Karpas-422 (cell line): ENCODE data around the gene OMP. TPM values are rescaled to one million over a fixed set of nuclear protein-coding genes. Genes with fewer than 3 reads are reported as not detected.

Experiments used
- DNase-seq: peaks from one replicate; pipeline ENCODE4 v3.0.0-alpha.2; 2015
- H2AFZ ChIP-seq: fragments of 200-600 bp; sonication (generic); 2 replicates; pipeline ENCODE4 v1.6.1; 2014; ENCODE audit warnings: antibody characterized with exemption, low read length, mixed read lengths
- H3K27ac ChIP-seq: fragments of 200-600 bp; sonication (generic); 2 replicates; pipeline ENCODE4 v1.5.1; 2014; ENCODE audit warnings: mild to moderate bottlenecking, low read length, moderate library complexity
- H3K27me3 ChIP-seq: fragments of 200-600 bp; sonication (generic); 2 replicates; pipeline ENCODE4 v1.6.1; 2014; ENCODE audit warnings: low read length, mixed read lengths
- H3K36me3 ChIP-seq: fragments of 200-600 bp; sonication (generic); 2 replicates; pipeline ENCODE4 v1.6.1; 2014; ENCODE audit warnings: low read length, mixed read lengths; ENCODE audit not compliant: insufficient read depth
- H3K4me1 ChIP-seq: fragments of 200-600 bp; sonication (generic); 2 replicates; pipeline ENCODE4 v1.6.1; 2014; ENCODE audit warnings: mild to moderate bottlenecking, low read length, mixed read lengths
- H3K4me2 ChIP-seq: fragments of 200-600 bp; sonication (generic); 2 replicates; pipeline ENCODE4 v1.6.1; 2014; ENCODE audit warnings: low read length, low read depth, mild to moderate bottlenecking; ENCODE audit not compliant: poor library complexity, severe bottlenecking
- H3K4me3 ChIP-seq: fragments of 200-600 bp; sonication (generic); 2 replicates; pipeline ENCODE4 v1.5.1; 2014; ENCODE audit warnings: mild to moderate bottlenecking, antibody characterized with exemption, low read length, mixed read lengths
- H3K79me2 ChIP-seq: fragments of 200-600 bp; sonication (generic); 2 replicates; pipeline ENCODE4 v1.6.1; 2014; ENCODE audit warnings: mild to moderate bottlenecking, low read length, mixed read lengths
- H3K9ac ChIP-seq: fragments of 200-600 bp; sonication (generic); 2 replicates; pipeline ENCODE4 v1.6.0; 2014; ENCODE audit warnings: low read length
- H3K9me2 ChIP-seq: fragments of 200-600 bp; sonication (generic), shearing (Covaris generic); replicated peaks from 2 replicates; pipeline ENCODE4 v1.6.0; 2014; ENCODE audit warnings: mild to moderate bottlenecking, low read length, moderate library complexity; ENCODE audit not compliant: insufficient read depth
- H3K9me3 ChIP-seq: fragments of 300-700, 200-600 bp; sonication (generic); 2 replicates; pipeline ENCODE4 v1.6.1; 2014; ENCODE audit warnings: low read length, mixed read lengths
- H4K20me1 ChIP-seq: fragments of 200-600 bp; sonication (generic); 2 replicates; pipeline ENCODE4 v1.6.1; 2014; ENCODE audit warnings: mild to moderate bottlenecking, antibody characterized with exemption, low read length, low read depth; ENCODE audit not compliant: insufficient read depth
- total RNA-seq: library from RNA; depleted of rRNA; stranded (reverse); fragments of >200 nt; shearing (Covaris generic); gene quantifications from 2 replicates; pipeline ENCODE4 v1.2.3, GENCODE V29; 2014; ENCODE audit warnings: low replicate concordance

The OMP gene
- total RNA-seq, 1 experiment from 2014 or later: not detected

DNA sequence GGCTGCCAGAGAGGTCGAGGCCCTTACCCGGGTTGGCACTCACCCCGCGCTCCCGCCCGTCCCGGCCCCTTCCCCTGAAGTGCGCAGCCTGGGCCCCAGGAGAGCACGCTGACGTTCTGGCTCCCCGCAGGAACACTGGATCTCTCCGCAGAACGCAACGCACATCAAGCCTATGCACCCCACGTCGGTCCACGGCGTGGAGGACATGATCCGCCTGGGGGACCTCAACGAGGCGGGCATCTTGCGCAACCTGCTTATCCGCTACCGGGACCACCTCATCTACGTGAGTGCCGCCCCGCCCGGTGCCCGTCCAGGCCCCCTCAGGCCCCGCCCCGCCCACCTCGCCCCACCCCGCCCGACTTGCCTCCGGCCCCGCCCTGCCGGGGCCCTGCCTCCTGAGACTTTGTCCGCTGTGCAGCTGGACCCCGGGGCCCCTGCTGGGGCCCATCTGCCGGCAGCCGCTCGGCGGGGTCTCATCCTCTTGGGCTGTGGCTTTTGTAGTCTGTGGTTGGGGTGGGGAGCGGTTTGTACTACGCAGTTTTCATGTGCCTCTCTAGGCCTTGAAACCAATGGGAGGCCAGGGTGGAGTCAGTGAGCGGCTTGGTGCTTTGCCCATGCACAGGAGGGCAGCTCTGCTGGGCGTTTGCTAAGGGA is 45.2 kb downstream of the OMP start:
- Histone ChIP-seq H3K4me2 (no peak overlapping the region), H3K4me1 (no peaks in the 10 kb centered on the region), H2AFZ (no peak overlapping the region), H3K9ac (no peak overlapping the region), H3K9me3 (no peaks in the 10 kb centered on the region), H3K36me3 (no peaks in the 10 kb centered on the region), H3K4me3 (no peak overlapping the region), H4K20me1 (no peaks in the 10 kb centered on the region), H3K9me2 (no peaks in the 10 kb centered on the region), H3K27ac (no peak overlapping the region), H3K79me2 (no peaks in the 10 kb centered on the region), H3K27me3 (no peaks in the 10 kb centered on the region)
- DNase-seq: no peak

GRCh38 chr11:77148963-77149715 is 46.5 kb downstream of the OMP start:
- Histone ChIP-seq H4K20me1 (no peaks in the 10 kb centered on the region), H2AFZ (no peak overlapping the region), H3K79me2 (no peaks in the 10 kb centered on the region), H3K4me1 (no peaks in the 10 kb centered on the region), H3K27me3 (no peaks in the 10 kb centered on the region), H3K36me3 (no peaks in the 10 kb centered on the region), H3K4me3 (no peak overlapping the region), H3K27ac (no peak overlapping the region), H3K9me3 (no peaks in the 10 kb centered on the region), H3K9me2 (no peaks in the 10 kb centered on the region), H3K9ac (no peak overlapping the region), H3K4me2 (no peak overlapping the region)
- no peak for DNase-seq

- Histone ChIP-seq H3K4me1 (no peaks in the 10 kb centered on the region), H3K9ac (no peak overlapping the region), H3K9me2 (no peaks in the 10 kb centered on the region), H2AFZ (no peak overlapping the region), H3K9me3 (no peaks in the 10 kb centered on the region), H3K36me3 (no peaks in the 10 kb centered on the region), H3K27ac (no peak overlapping the region), H3K79me2 (no peaks in the 10 kb centered on the region), H3K4me3 (no peak overlapping the region), H3K27me3 (no peaks in the 10 kb centered on the region), H3K4me2 (no peak overlapping the region), H4K20me1 (no peaks in the 10 kb centered on the region)
- DNase-seq: no peak
Measured at GRCh38 chr11:77149716-77150392, 47.2 kb downstream of the OMP start.

GRCh38 chr11:77150836-77151235 is 48.2 kb downstream of the OMP start:
- no peak overlapping the region for H3K27ac ChIP-seq
- H3K4me1 ChIP-seq: no peaks in the 10 kb centered on the region

GRCh38 chr11:77151804-77152509 is 49.3 kb downstream of the OMP start:
- no peaks in the 10 kb centered on the region for H3K79me2 ChIP-seq
- no peaks in the 10 kb centered on the region for H3K27me3 ChIP-seq
- no peaks in the 10 kb centered on the region for H3K36me3 ChIP-seq
- H3K27ac ChIP-seq: no peak overlapping the region
- DNase-seq: no peak
- H3K4me3 ChIP-seq: no peak overlapping the region
- H3K9me3 ChIP-seq: no peaks in the 10 kb centered on the region
- H3K9me2 ChIP-seq: no peaks in the 10 kb centered on the region
- no peak overlapping the region for H3K9ac ChIP-seq
- H3K4me2 ChIP-seq: no peak overlapping the region
- no peaks in the 10 kb centered on the region for H3K4me1 ChIP-seq
- H2AFZ ChIP-seq: no peak overlapping the region
- H4K20me1 ChIP-seq: no peaks in the 10 kb centered on the region

More at GRCh38 chr11:77150836-77151235, 48.2 kb downstream of the OMP start:
- no peaks in the 10 kb centered on the region for H3K9me3 ChIP-seq
- H3K36me3 ChIP-seq: no peaks in the 10 kb centered on the region
- no peak overlapping the region for H3K4me3 ChIP-seq
- no peak overlapping the region for H3K9ac ChIP-seq
- no peak overlapping the region for H3K4me2 ChIP-seq
- no peak for DNase-seq
- no peak overlapping the region for H2AFZ ChIP-seq
- no peaks in the 10 kb centered on the region for H3K27me3 ChIP-seq
- no peaks in the 10 kb centered on the region for H3K79me2 ChIP-seq
- no peaks in the 10 kb centered on the region for H4K20me1 ChIP-seq
- no peaks in the 10 kb centered on the region for H3K9me2 ChIP-seq

GRCh38 chr11:77152846-77153245 is 50.2 kb downstream of the OMP start:
- no peak overlapping the region for H3K27ac ChIP-seq
- H3K79me2 ChIP-seq: no peaks in the 10 kb centered on the region
- no peaks in the 10 kb centered on the region for H3K36me3 ChIP-seq
- H3K4me1 ChIP-seq: no peaks in the 10 kb centered on the region
- H3K4me2 ChIP-seq: no peak overlapping the region
- H3K9me2 ChIP-seq: no peaks in the 10 kb centered on the region
- no peak overlapping the region for H3K9ac ChIP-seq
- no peak overlapping the region for H2AFZ ChIP-seq
- DNase-seq: no peak
- no peak overlapping the region for H3K4me3 ChIP-seq
- H3K9me3 ChIP-seq: no peaks in the 10 kb centered on the region
- H4K20me1 ChIP-seq: no peaks in the 10 kb centered on the region
- no peaks in the 10 kb centered on the region for H3K27me3 ChIP-seq
